Activated gamma-delta T cell treated with Interleukin-2 at 50 U/mL for 16 hours (primary cell): ENCODE measurements around the gene DOCK9.

Source experiments
- DNase-seq: peaks from one replicate; pipeline ENCODE4 v3.0.0-alpha.2; 2020

Gene DOCK9

GRCh38 chr13:98977568-98978265 is at the start of gene DOCK9:
TSS of gene DOCK9 (minus strand) at chr13:98978064. CDS start at chr13:98977909, 155 bp downstream.
- DNase-seq: no peak

- DNase-seq: no peak
These were observed 49.4 kb upstream of the DOCK9 start for GRCh38 chr13:99027260-99027659.

GRCh38 chr13:99022941-99023340 is 45.1 kb upstream of the DOCK9 start:
- DNase-seq: no peak

GRCh38 chr13:99018418-99019180 is 40.7 kb upstream of the DOCK9 start:
- no peak for DNase-seq

- no peak for DNase-seq
These were observed 38.0 kb upstream of the DOCK9 start for GRCh38 chr13:99015606-99016490.

GRCh38 chr13:99014522-99014921 is 36.7 kb upstream of the DOCK9 start:
- no peak for DNase-seq

- no peak for DNase-seq
These were observed 36.1 kb upstream of the DOCK9 start for GRCh38 chr13:99013951-99014350.

- no peak for DNase-seq
These were observed 34.7 kb upstream of the DOCK9 start for GRCh38 chr13:99012539-99012938.

GRCh38 chr13:99009987-99010551 is 32.2 kb upstream of the DOCK9 start:
- DNase-seq: no peak

- DNase-seq: no peak
These were observed 30.7 kb upstream of the DOCK9 start for GRCh38 chr13:99008577-99008976.

- no peak for DNase-seq
These were observed 29.6 kb upstream of the DOCK9 start for GRCh38 chr13:99007414-99007986.

- DNase-seq: no peak
These were observed 27.7 kb upstream of the DOCK9 start for GRCh38 chr13:99005609-99006008.

- no peak for DNase-seq
These were observed 27.1 kb upstream of the DOCK9 start for GRCh38 chr13:99004978-99005377.

GRCh38 chr13:99003851-99004471 is 26.1 kb upstream of the DOCK9 start:
- DNase-seq: no peak

GRCh38 chr13:99003186-99003585 is 25.3 kb upstream of the DOCK9 start:
- DNase-seq: no peak

GRCh38 chr13:99002172-99002710 is 24.4 kb upstream of the DOCK9 start:
- no peak for DNase-seq

- no peak for DNase-seq
These were observed 22.3 kb upstream of the DOCK9 start for GRCh38 chr13:99000137-99000536.

- DNase-seq: no peak
These were observed 21.7 kb upstream of the DOCK9 start for GRCh38 chr13:98999639-98999952.

- DNase-seq: no peak
These were observed 21.2 kb upstream of the DOCK9 start for GRCh38 chr13:98998831-98999638.

GRCh38 chr13:98997738-98998641 is 20.1 kb upstream of the DOCK9 start:
- no peak for DNase-seq
